HG02884 (cell line): ENCODE data around the gene KLK10.

ENCODE experiments used
- ATAC-seq: cut with Tn5 transposase; IDR thresholded peaks from one replicate; pipeline ENCODE4 v1.9.1; 2021; ENCODE audit warnings: mild to moderate bottlenecking, moderate library complexity; ENCODE audit not compliant: unreplicated experiment

KLK10 gene

GRCh38 chr19:51026554-51026831 is 7.0 kb upstream of the KLK10 start, which contains the start of gene KLK11:
Gene KLK11, minus strand, starts transcription at chr19:51026616. Its CDS starts 985 bp downstream, at chr19:51025631.
- no peak for ATAC-seq

GRCh38 chr19:51025809-51026553 is 6.5 kb upstream of the KLK10 start:
- no peak for ATAC-seq

- no peak for ATAC-seq
These were observed 5.9 kb upstream of the KLK10 start for GRCh38 chr19:51025401-51025800.

GRCh38 chr19:51024924-51025323 is 5.4 kb upstream of the KLK10 start:
- no peak for ATAC-seq

GRCh38 chr19:51023946-51024345 is 4.4 kb upstream of the KLK10 start:
- no peak for ATAC-seq

- no peak for ATAC-seq
These were observed 3.0 kb upstream of the KLK10 start for GRCh38 chr19:51022526-51022925.

GRCh38 chr19:51020988-51021651 is 1.6 kb upstream of the KLK10 start:
- no peak for ATAC-seq

- ATAC-seq = no peak
These were observed 565 bp downstream of the KLK10 start for GRCh38 chr19:51018745-51019543.

GRCh38 chr19:51016798-51017683 is 2.5 kb downstream of the KLK10 start:
- no peak for ATAC-seq

GRCh38 chr19:51015691-51016267 is 3.7 kb downstream of the KLK10 start:
- no peak for ATAC-seq

- no peak for ATAC-seq
These were observed 5.3 kb downstream of the KLK10 start for GRCh38 chr19:51014242-51014641.

GRCh38 chr19:51012661-51013190 is 6.8 kb downstream of the KLK10 start:
- no peak for ATAC-seq

GRCh38 chr19:51010066-51010795 is 9.3 kb downstream of the KLK10 start:
- no peak for ATAC-seq

GRCh38 chr19:51009061-51009891 is 10.2 kb downstream of the KLK10 start:
- ATAC-seq = no peak

GRCh38 chr19:51007488-51007887 is 12.0 kb downstream of the KLK10 start:
- no peak for ATAC-seq

GRCh38 chr19:51006406-51006805 is 13.1 kb downstream of the KLK10 start:
- ATAC-seq = no peak

GRCh38 chr19:51005248-51005647 is 14.3 kb downstream of the KLK10 start:
- no peak for ATAC-seq

GRCh38 chr19:51003316-51003715 is 16.2 kb downstream of the KLK10 start:
- ATAC-seq = no peak
